MM.1S (cell line): Measurements from ENCODE around the gene LIPK.

ENCODE experiments used
- CTCF ChIP-seq: fragments of 300-600 bp; sonication (generic); IDR thresholded peaks from 2 replicates; pipeline ENCODE4 v1.5.1; 2016; ENCODE audit warnings: antibody characterized with exemption, low read length, mixed read lengths
- EZH2 ChIP-seq: fragments of 300-600 bp; sonication (generic); optimal IDR thresholded peaks from 2 replicates; pipeline ENCODE3; 2017; ENCODE audit warnings: low read depth, mild to moderate bottlenecking, antibody characterized with exemption, low read length, mixed read lengths
- EZH2phosphoT487 ChIP-seq: fragments of 300-600 bp; sonication (generic); IDR thresholded peaks from 2 replicates; pipeline ENCODE4 v1.6.1; 2018; ENCODE audit warnings: antibody characterized with exemption, low read length

DNA sequence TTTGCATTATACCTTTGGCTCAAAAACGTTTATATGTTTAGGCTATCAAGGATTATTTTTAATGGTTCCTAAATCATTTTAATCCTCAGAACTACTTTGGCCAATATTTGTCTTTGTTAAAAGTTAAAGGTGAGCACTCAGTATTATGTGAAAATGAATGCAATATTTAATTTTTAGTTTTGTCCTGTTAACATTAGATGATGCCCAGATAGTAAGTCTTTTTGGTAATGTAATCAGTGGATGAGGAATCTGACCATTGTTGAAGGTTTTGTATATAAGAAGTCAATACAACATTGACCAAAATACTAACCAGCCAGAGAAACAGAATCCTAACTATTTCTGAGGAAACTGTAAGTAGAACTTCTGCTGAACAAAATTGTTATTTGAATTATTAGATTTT lies 41.9 kb upstream of the LIPK start, which contains the start of gene LIPF:
- TF ChIP-seq CTCF (no peak), EZH2 (no peak), EZH2phosphoT487 (no peak)
